HG03520 (cell line): ENCODE data around the gene MGAT1.

Experiments used
- ATAC-seq: cut with Tn5 transposase; IDR thresholded peaks from one replicate; pipeline ENCODE4 v1.9.1; 2021; ENCODE audit warnings: mild to moderate bottlenecking, moderate library complexity; ENCODE audit not compliant: unreplicated experiment

Gene MGAT1

GRCh38 chr5:180824630-180825476 lies 22.2 kb upstream of the MGAT1 start:
- no peak for ATAC-seq

GRCh38 chr5:180823940-180824629 lies 21.5 kb upstream of the MGAT1 start:
- ATAC-seq: no peak

GRCh38 chr5:180823346-180823745 lies 20.7 kb upstream of the MGAT1 start:
- no peak for ATAC-seq

GRCh38 chr5:180821538-180821937 lies 18.9 kb upstream of the MGAT1 start:
- no peak for ATAC-seq

DNA sequence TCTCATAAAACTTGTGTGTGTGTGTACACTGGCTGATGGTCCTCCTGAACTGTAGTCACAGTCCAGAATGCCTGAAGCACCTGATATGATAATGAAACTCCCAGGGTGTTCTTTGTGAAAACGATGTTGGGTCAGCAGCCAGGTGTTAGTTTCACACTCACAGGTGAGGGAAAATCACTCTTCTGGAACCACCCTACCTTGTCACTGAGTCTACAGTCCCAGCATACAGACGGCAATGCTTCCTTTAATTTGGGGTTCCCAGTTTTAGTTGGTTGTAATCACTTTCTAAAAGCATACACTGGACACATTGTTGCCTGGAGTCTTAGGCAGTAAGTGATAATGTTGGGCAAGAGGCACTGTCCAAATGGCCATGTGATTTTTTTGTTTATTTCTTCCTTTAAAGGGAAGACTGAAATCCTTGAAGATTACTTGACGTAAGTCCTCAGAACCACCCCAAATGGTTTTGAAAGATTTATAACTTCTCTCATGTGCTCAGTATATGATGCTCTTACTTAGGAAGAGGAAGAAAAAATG lies 18.2 kb upstream of the MGAT1 start:
- ATAC-seq: peak; percentile 83

DNA sequence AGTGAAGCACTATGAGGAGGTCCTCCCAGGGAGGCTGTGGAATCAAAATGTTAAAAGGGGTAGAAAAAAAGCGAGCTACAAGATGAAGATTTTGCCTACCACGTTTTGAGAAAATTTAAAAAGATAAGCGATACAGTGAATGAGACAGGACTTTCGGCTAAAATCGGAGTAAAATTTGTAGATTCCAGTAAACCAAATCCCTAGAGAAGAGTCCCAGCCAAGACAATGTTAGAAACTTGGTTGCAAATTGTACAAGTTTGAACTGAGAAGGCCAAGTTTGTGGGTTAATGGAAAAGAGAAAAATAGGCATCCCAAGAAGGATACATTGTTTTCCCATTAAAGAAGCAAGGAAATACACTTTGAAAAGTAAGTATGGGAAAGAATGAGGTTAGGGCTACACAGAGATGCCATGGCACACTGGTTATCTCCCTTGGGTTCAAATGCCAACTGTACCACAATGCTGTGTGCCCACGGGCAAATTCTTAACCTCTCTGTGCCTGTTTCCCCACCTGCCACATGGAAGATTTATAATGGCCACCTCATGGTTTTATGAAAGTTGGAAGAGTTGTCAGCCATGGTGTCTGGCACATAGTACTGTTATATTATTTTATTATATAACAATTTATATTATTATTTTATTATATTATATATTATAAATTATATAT lies 16.2 kb upstream of the MGAT1 start:
- no peak for ATAC-seq

DNA sequence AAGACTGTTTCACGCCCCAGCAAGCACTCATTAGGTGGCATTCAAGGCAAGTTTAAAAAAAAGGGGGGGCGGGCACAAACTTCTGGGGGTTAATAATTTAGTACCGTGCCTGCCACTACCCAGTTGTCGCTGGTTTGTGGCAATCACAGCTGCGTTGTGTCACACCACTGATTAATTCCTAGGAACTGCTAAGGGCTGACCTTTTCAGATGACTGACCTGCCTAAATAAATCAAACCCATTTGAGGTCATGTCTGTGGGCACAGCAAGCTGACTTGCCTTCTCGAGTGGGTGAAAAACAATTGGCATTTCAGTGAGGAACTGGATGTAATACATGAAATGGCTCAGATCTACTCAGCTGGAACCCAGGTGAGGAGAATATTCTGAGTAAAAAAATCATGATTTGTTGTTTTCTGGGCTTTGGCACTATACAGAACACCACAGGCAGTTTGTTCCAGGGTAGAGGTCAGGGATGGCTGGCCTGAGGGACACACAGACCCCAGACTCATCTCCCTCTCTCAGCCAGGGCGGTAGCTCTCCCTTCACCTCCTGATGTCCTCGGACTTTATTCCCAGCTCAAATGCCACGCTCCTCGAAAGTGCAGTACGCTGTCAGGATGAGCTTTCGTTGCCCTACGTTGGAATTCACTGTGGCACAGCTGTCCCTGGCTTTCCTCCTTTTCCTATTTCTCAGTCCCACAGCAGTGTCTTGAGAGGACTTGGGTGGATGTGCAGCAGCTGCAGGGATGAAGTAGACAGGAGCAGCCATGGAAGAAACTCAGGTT lies 15.5 kb upstream of the MGAT1 start:
- ATAC-seq: no peak

DNA sequence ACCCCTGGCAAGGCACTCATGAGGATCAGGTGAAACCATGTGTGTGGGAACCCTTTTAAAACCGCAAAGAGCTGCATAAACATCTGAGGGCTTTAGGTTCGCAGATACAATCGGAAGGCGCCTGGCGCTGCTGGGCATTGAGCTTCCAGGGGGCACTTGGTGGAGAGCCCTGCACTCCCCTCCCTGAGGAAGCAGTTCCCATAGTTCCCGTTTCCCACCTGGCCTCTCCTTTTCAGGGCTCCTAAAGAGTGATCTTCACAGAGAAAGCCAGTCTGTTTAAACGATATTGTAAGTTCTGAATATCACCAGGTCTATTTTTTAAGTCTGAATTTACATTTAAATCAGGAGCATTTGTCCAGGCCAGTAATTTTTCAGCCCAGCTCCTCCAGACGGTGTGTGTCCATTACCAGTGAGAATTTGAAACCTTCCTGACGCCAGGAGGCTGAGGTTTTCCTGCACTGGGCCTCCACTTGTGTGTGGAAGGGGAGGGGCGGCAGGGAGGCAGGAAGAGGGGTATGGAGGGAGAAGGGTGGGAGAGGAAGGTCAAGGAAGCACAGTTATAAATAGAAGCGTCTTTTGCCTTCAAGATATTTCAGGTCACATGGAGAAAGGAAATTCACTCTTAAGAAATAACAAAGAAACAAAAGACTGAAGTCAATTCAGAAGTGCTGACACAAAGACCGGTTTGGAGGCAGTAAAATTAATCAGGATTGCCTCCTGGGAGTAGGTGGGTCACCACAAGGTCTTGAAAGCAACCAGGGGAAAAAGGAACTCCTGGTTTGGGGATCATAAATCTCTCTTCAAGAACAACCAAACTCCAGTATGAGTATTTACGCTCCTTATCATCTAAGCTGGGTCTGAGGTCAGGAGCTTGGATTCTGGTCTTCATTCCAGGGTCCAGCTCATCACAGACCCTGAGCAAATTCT lies 14.3 kb upstream of the MGAT1 start:
- no peak for ATAC-seq

- ATAC-seq: no peak
Measured at GRCh38 chr5:180815293-180815917, 12.8 kb upstream of the MGAT1 start.

DNA sequence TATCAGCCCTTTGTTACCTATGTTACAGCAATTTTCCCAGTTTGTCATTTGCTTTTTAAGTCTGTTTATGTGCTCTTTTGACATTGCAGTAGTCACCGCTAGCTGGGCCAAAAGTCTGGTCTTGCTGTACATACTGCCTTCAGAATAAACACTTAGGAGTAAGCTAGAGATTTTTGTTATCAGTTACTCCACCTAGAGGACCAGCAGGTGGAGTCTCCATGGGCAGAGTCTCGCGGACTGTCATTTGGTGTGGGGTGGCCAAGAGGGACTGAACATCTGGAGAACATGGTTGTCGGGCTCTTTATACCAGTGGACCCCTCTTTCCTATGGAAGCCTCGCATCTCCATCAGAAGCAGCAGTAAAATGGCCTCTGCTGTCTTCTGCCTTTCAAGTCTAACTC lies 10.8 kb upstream of the MGAT1 start:
- ATAC-seq: no peak

DNA sequence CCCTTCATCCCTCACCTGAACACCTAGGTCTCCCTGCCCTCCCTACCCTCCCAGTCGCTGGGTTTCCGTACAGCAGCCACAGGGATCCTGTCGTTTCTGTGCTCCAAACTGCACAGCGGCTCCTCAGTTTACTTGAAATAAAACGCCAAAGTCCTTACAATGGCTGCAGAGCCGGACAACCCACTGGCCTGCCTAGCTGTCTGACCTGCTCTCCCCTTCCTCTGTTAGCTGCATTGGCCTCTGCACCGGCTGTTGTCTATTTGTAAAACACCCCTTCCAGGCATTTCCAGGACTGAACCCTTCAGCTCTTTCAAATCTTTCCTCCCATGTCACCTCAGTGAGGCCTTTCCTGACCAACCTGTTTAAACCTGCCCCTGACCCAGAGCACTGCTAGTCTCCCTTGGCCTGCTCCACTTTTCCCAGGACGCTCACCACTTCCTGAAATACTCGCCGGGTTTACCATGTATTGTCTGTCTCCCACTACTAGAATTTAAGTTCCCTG lies 9.1 kb upstream of the MGAT1 start:
- ATAC-seq: no peak

DNA sequence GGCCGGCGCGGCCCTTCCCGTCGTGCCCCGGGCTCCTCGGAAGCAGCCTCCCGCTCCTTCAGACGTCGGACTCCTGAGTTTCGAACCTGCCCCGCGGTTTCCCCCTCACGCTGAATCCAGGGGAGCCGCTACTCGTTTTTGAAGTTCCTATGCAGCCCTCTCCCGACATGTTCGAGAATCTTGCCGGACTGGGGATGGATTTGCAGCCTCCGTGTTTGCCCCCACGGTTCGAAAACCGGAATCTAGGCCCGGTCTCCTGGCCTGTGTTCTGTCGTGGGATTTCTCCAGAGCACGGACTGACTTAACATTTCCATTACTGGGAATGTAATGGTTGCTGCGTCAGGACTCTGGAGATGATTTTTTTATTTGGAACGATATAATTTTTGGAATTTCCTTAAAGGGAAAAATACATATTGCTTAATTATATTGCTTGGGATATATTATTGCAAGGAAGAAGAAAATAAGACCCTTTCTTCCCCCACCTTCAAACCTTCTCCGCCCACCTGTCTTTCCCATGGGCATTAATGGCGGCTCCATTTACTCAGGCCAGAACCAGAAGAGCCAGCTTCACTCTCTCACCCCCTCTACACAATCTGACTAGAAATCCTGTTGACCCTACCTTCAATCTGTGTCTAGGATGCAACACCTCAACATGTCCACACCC lies 8.5 kb upstream of the MGAT1 start:
- no peak for ATAC-seq

- peak; percentile 65 for ATAC-seq
Measured at GRCh38 chr5:180810210-180810958, 7.8 kb upstream of the MGAT1 start.

- ATAC-seq: peak; percentile 52
Measured at GRCh38 chr5:180809403-180810209, 7.0 kb upstream of the MGAT1 start.

GRCh38 chr5:180808461-180809000 lies 5.9 kb upstream of the MGAT1 start:
- ATAC-seq: no peak

- ATAC-seq: no peak
Measured at GRCh38 chr5:180807654-180808414, 5.2 kb upstream of the MGAT1 start.
